ENCODE measurements around the gene LPP. TPM values are rescaled to one million over a fixed set of nuclear protein-coding genes. Genes with fewer than 3 reads are reported as not detected.

Gene LPP
- total RNA-seq, 1 donor, result 196 TPM

DNA sequence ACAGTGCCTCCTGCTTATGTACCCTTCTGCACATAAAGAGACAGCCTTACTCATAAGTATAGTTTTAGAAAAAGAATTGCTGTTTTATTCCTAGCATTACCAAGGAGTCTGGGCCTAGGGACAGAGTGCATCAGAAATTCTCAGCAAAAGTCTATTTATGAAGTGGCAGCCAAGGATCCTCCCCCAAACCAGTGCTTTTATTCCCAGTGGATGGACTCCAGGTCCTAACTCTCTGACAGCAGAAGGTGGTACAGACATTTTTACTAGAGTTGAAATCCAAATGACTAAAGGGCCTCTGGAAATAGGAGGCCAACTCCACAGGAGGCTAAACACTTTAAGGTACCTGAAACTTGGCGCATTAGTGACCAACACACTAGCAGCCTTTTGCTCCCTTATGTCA, 610.7 kb downstream of the LPP start:
- no peak overlapping the region for H3K4me3 ChIP-seq (ENCODE audit: low read depth, low read length)
- no peak for DNase-seq (ENCODE audit: low read depth)
- TF ChIP-seq CTCF (IDR thresholded peaks at IDR 0.05; ENCODE audit: insufficient read depth, low read depth, low read length), result no peak

DNA sequence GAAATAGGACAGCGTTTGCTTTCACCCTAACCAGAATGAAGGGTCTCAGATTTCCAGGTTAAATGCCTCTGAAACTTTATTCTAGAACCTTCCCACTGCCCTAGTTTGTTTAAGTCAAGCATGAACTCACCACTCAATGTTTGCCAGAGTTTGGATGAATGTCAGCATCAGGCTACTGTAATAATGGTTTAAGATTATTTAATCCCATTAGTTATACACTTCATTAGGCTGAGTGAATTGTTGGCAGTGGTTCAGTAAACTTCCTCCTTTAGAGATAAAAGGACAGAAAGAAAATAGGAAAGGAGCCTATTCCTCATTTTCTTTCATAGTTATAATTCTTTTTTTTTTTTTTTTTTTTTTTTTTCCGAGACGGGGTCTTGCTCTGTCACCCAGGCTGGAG, 615.9 kb downstream of the LPP start:
- no peak for TF ChIP-seq CTCF (IDR thresholded peaks at IDR 0.05; ENCODE audit: insufficient read depth, low read depth, low read length)
- H3K4me3 ChIP-seq (ENCODE audit: low read depth, low read length), result no peak overlapping the region
- DNase-seq (ENCODE audit: low read depth), result no peak

- H3K4me3 ChIP-seq (ENCODE audit: low read depth, low read length), result no peak overlapping the region
- DNase-seq (ENCODE audit: low read depth), result peak; percentile 87
- no peak for TF ChIP-seq CTCF (IDR thresholded peaks at IDR 0.05; ENCODE audit: insufficient read depth, low read depth, low read length)
These were observed 618.9 kb downstream of the LPP start for GRCh38 chr3:188772886-188773285.

- DNase-seq (ENCODE audit: low read depth), result no peak
- no peak overlapping the region for H3K4me3 ChIP-seq (ENCODE audit: low read depth, low read length)
- no peak for TF ChIP-seq CTCF (IDR thresholded peaks at IDR 0.05; ENCODE audit: insufficient read depth, low read depth, low read length)
These were observed 621.5 kb downstream of the LPP start for GRCh38 chr3:188775412-188775811.

GRCh38 chr3:188776447-188776846, 622.5 kb downstream of the LPP start:
- DNase-seq (ENCODE audit: low read depth), result no peak
- H3K4me3 ChIP-seq (ENCODE audit: low read depth, low read length), result no peak overlapping the region
- TF ChIP-seq CTCF (IDR thresholded peaks at IDR 0.05; ENCODE audit: insufficient read depth, low read depth, low read length), result no peak

GRCh38 chr3:188778091-188778852, 624.3 kb downstream of the LPP start:
- TF ChIP-seq CTCF (IDR thresholded peaks at IDR 0.05; ENCODE audit: insufficient read depth, low read depth, low read length), result no peak
- no peak overlapping the region for H3K4me3 ChIP-seq (ENCODE audit: low read depth, low read length)
- DNase-seq (ENCODE audit: low read depth), result no peak
